Loucy (cell line): Measurements from ENCODE around the gene SYNE2.

ENCODE experiments used
- H2AFZ ChIP-seq: fragments of 200-600 bp; sonication (generic); 2 replicates; pipeline ENCODE4 v1.6.0; 2016; ENCODE audit warnings: antibody characterized with exemption, mild to moderate bottlenecking, low read length, moderate library complexity
- H3F3A ChIP-seq: fragments of 200-600 bp; 2 replicates; pipeline ENCODE4 v1.6.0; 2016; ENCODE audit warnings: antibody characterized with exemption, low read depth, mild to moderate bottlenecking
- H3K27me3 ChIP-seq: fragments of 200-600 bp; sonication (generic); 2 replicates; pipeline ENCODE4 v1.6.1; 2014; ENCODE audit warnings: low read length, mild to moderate bottlenecking; ENCODE audit not compliant: insufficient read depth, poor library complexity, severe bottlenecking
- H3K36me3 ChIP-seq: fragments of 200-600 bp; sonication (generic); 2 replicates; pipeline ENCODE4 v1.6.1; 2016; ENCODE audit warnings: low read length; ENCODE audit not compliant: insufficient read depth
- H3K4me1 ChIP-seq: fragments of 200-600 bp; sonication (generic); 2 replicates; pipeline ENCODE4 v1.5.1; 2014; ENCODE audit warnings: low read length, mild to moderate bottlenecking; ENCODE audit not compliant: insufficient read depth, poor library complexity, severe bottlenecking
- H3K4me2 ChIP-seq: fragments of 200-600 bp; sonication (generic); 2 replicates; pipeline ENCODE4 v1.6.0; 2014; ENCODE audit warnings: antibody characterized with exemption, low read length, low read depth, mild to moderate bottlenecking; ENCODE audit not compliant: poor library complexity, severe bottlenecking
- H3K4me3 ChIP-seq: fragments of 200-600 bp; sonication (generic); 2 replicates; pipeline ENCODE4 v1.5.1; 2014; ENCODE audit warnings: low read length, mild to moderate bottlenecking, mixed read lengths; ENCODE audit not compliant: poor library complexity, severe bottlenecking
- H3K79me2 ChIP-seq: fragments of 200-600 bp; sonication (generic); 2 replicates; pipeline ENCODE4 v1.6.1; 2014; ENCODE audit warnings: low read length; ENCODE audit not compliant: insufficient read depth
- H3K9ac ChIP-seq: fragments of 200-600 bp; sonication (generic); 2 replicates; pipeline ENCODE4 v1.6.0; 2014; ENCODE audit warnings: mild to moderate bottlenecking, low read depth, low read length, moderate library complexity; ENCODE audit not compliant: poor library complexity, severe bottlenecking
- H3K9me2 ChIP-seq: fragments of 200-600 bp; sonication (generic); replicated peaks from 2 replicates; pipeline ENCODE4 v1.6.1; 2016; ENCODE audit warnings: low read depth, low read length, mixed read lengths
- H3K9me3 ChIP-seq: fragments of 200-600 bp; sonication (generic); 2 replicates; pipeline ENCODE4 v1.6.1; 2014; ENCODE audit warnings: mild to moderate bottlenecking, antibody characterized with exemption, low read length, low read depth; ENCODE audit not compliant: insufficient read depth
- H4K20me1 ChIP-seq: fragments of 200-600 bp; sonication (generic); 2 replicates; pipeline ENCODE4 v1.6.0; 2014; ENCODE audit warnings: antibody characterized with exemption, low read length, mild to moderate bottlenecking; ENCODE audit not compliant: insufficient read depth, poor library complexity, severe bottlenecking
- CTCF ChIP-seq: fragments of 200-600 bp; sonication (generic); conservative IDR thresholded peaks from 2 replicates; pipeline ENCODE4 v1.5.1; 2014; ENCODE audit warnings: mild to moderate bottlenecking, antibody characterized with exemption, low read length
- EZH2phosphoT487 ChIP-seq: fragments of 200-600 bp; IDR thresholded peaks from 2 replicates; pipeline ENCODE4 v1.6.1; 2018; ENCODE audit warnings: antibody characterized with exemption, mild to moderate bottlenecking, moderate library complexity, borderline replicate concordance

SYNE2 gene

GRCh38 chr14:64125270-64125669, 272.5 kb downstream of the SYNE2 start:
- Histone ChIP-seq H3K4me3 (no peak overlapping the region), H3K4me2 (no peak overlapping the region), H3K4me1 (no peaks in the 10 kb centered on the region), H3K9me2 (no peaks in the 10 kb centered on the region), H3K9ac (no peak overlapping the region), H3K9me3 (no peaks in the 10 kb centered on the region), H3K27me3 (no peaks in the 10 kb centered on the region), H2AFZ (no peak overlapping the region), H3K79me2 (no peaks in the 10 kb centered on the region), H3F3A (no peaks in the 10 kb centered on the region), H4K20me1 (no peaks in the 10 kb centered on the region), H3K36me3 (peaks cover 21% of the 10 kb centered on the region; the same call in 1 of the 2 replicates)
- no peak for TF ChIP-seq CTCF
- no peak for TF ChIP-seq EZH2phosphoT487

GRCh38 chr14:64126548-64126947, 273.7 kb downstream of the SYNE2 start:
- Histone ChIP-seq H4K20me1 (no peaks in the 10 kb centered on the region), H2AFZ (no peak overlapping the region), H3K9ac (no peak overlapping the region), H3K4me1 (no peaks in the 10 kb centered on the region), H3K27me3 (no peaks in the 10 kb centered on the region), H3K79me2 (no peaks in the 10 kb centered on the region), H3K4me2 (no peak overlapping the region), H3K9me2 (no peaks in the 10 kb centered on the region), H3K9me3 (no peaks in the 10 kb centered on the region), H3F3A (no peaks in the 10 kb centered on the region), H3K36me3 (peaks cover 24% of the 10 kb centered on the region; the same call in 1 of the 2 replicates), H3K4me3 (no peak overlapping the region)
- TF ChIP-seq CTCF (no peak), EZH2phosphoT487 (no peak)

GRCh38 chr14:64137657-64138290, 285.0 kb downstream of the SYNE2 start:
- Histone ChIP-seq H3K4me1 (no peaks in the 10 kb centered on the region), H3K4me2 (no peak overlapping the region), H3K4me3 (no peak overlapping the region), H3F3A (no peaks in the 10 kb centered on the region), H3K27me3 (no peaks in the 10 kb centered on the region), H3K36me3 (peaks cover 22% of the 10 kb centered on the region; the same call in 1 of the 2 replicates), H4K20me1 (no peaks in the 10 kb centered on the region), H3K79me2 (no peaks in the 10 kb centered on the region), H2AFZ (no peak overlapping the region), H3K9ac (no peak overlapping the region), H3K9me3 (no peaks in the 10 kb centered on the region), H3K9me2 (no peaks in the 10 kb centered on the region)
- peak; percentile 45 for TF ChIP-seq CTCF
- TF ChIP-seq EZH2phosphoT487: no peak
